ENCODE measurements around the gene GALNS.

The GALNS gene

GRCh38 chr16:88775825-88776224 is 80.9 kb downstream of the GALNS start:
- Histone ChIP-seq H3K9me3 (ENCODE audit: insufficient read depth, low read depth, low read length) (no peaks in the 10 kb centered on the region), H3K9ac (ENCODE audit: low read depth, low read length, poor library complexity, severe bottlenecking) (no peak overlapping the region), H3K4me1 (ENCODE audit: insufficient read depth, low read length, poor library complexity, severe bottlenecking) (peaks cover 8% of the 10 kb centered on the region), H3K4me3 (ENCODE audit: low read length, poor library complexity, severe bottlenecking) (no peak overlapping the region), H3K27me3 (ENCODE audit: insufficient read depth, low read length, poor library complexity, severe bottlenecking) (no peaks in the 10 kb centered on the region), H3K9me2 (replicated peaks; ENCODE audit: low read depth, low read length) (no peaks in the 10 kb centered on the region), H3K36me3 (ENCODE audit: insufficient read depth, low read length) (no peaks in the 10 kb centered on the region), H2AFZ (ENCODE audit: low read length) (no peak overlapping the region), H3F3A (ENCODE audit: low read depth) (no peaks in the 10 kb centered on the region), H3K79me2 (ENCODE audit: insufficient read depth, low read length) (peaks cover 88% of the 10 kb centered on the region), H3K4me2 (ENCODE audit: low read depth, low read length, poor library complexity, severe bottlenecking) (no peak overlapping the region), H4K20me1 (ENCODE audit: insufficient read depth, low read length, poor library complexity, severe bottlenecking) (peaks cover 16% of the 10 kb centered on the region)
- TF ChIP-seq EZH2phosphoT487 (IDR thresholded peaks at IDR 0.05; ENCODE audit: borderline replicate concordance) (no peak), CTCF (conservative IDR thresholded peaks at IDR 0.05; ENCODE audit: low read length) (no peak)

GRCh38 chr16:88774544-88775393 is 82.0 kb downstream of the GALNS start:
- H3K9ac ChIP-seq (ENCODE audit: low read depth, low read length, poor library complexity, severe bottlenecking), result no peak overlapping the region
- no peaks in the 10 kb centered on the region for H3K36me3 ChIP-seq (ENCODE audit: insufficient read depth, low read length)
- no peaks in the 10 kb centered on the region for H3K9me3 ChIP-seq (ENCODE audit: insufficient read depth, low read depth, low read length)
- peaks cover 3% of the 10 kb centered on the region for H3K4me1 ChIP-seq (ENCODE audit: insufficient read depth, low read length, poor library complexity, severe bottlenecking)
- H2AFZ ChIP-seq (ENCODE audit: low read length), result no peak overlapping the region
- peaks cover 18% of the 10 kb centered on the region for H4K20me1 ChIP-seq (ENCODE audit: insufficient read depth, low read length, poor library complexity, severe bottlenecking)
- TF ChIP-seq CTCF (conservative IDR thresholded peaks at IDR 0.05; ENCODE audit: low read length), result no peak
- TF ChIP-seq EZH2phosphoT487 (IDR thresholded peaks at IDR 0.05; ENCODE audit: borderline replicate concordance), result no peak
- H3K4me2 ChIP-seq (ENCODE audit: low read depth, low read length, poor library complexity, severe bottlenecking), result no peak overlapping the region
- no peaks in the 10 kb centered on the region for H3K9me2 ChIP-seq (replicated peaks; ENCODE audit: low read depth, low read length)
- no peaks in the 10 kb centered on the region for H3K27me3 ChIP-seq (ENCODE audit: insufficient read depth, low read length, poor library complexity, severe bottlenecking)
- peaks cover 88% of the 10 kb centered on the region for H3K79me2 ChIP-seq (ENCODE audit: insufficient read depth, low read length)
- H3K4me3 ChIP-seq (ENCODE audit: low read length, poor library complexity, severe bottlenecking), result no peak overlapping the region
- no peaks in the 10 kb centered on the region for H3F3A ChIP-seq (ENCODE audit: low read depth)

GRCh38 chr16:88773812-88774291 is 82.9 kb downstream of the GALNS start:
- no peaks in the 10 kb centered on the region for H3K9me3 ChIP-seq (ENCODE audit: insufficient read depth, low read depth, low read length)
- H3K4me1 ChIP-seq (ENCODE audit: insufficient read depth, low read length, poor library complexity, severe bottlenecking), result peaks cover 3% of the 10 kb centered on the region
- no peaks in the 10 kb centered on the region for H3K36me3 ChIP-seq (ENCODE audit: insufficient read depth, low read length)
- H3K79me2 ChIP-seq (ENCODE audit: insufficient read depth, low read length), result peaks cover 88% of the 10 kb centered on the region
- no peak overlapping the region for H3K4me2 ChIP-seq (ENCODE audit: low read depth, low read length, poor library complexity, severe bottlenecking)
- H3K9me2 ChIP-seq (replicated peaks; ENCODE audit: low read depth, low read length), result no peaks in the 10 kb centered on the region
- H3F3A ChIP-seq (ENCODE audit: low read depth), result no peaks in the 10 kb centered on the region
- H2AFZ ChIP-seq (ENCODE audit: low read length), result no peak overlapping the region
- no peak overlapping the region for H3K4me3 ChIP-seq (ENCODE audit: low read length, poor library complexity, severe bottlenecking)
- TF ChIP-seq EZH2phosphoT487 (IDR thresholded peaks at IDR 0.05; ENCODE audit: borderline replicate concordance), result no peak
- no peak for TF ChIP-seq CTCF (conservative IDR thresholded peaks at IDR 0.05; ENCODE audit: low read length)
- H3K27me3 ChIP-seq (ENCODE audit: insufficient read depth, low read length, poor library complexity, severe bottlenecking), result no peaks in the 10 kb centered on the region
- H3K9ac ChIP-seq (ENCODE audit: low read depth, low read length, poor library complexity, severe bottlenecking), result no peak overlapping the region
- H4K20me1 ChIP-seq (ENCODE audit: insufficient read depth, low read length, poor library complexity, severe bottlenecking), result peaks cover 26% of the 10 kb centered on the region

Measured in Loucy (cell line).